ENCODE measurements around the gene CARMIL1.

The CARMIL1 gene

GRCh38 chr6:25418454-25419052 lies 139.4 kb downstream of the CARMIL1 start:
- TF ChIP-seq GATA2 (IDR thresholded peaks at IDR 0.05; ENCODE audit: low read depth, low read length) (no peak), GATA3 (IDR thresholded peaks at IDR 0.05; ENCODE audit: low read depth, low read length) (no peak)

DNA sequence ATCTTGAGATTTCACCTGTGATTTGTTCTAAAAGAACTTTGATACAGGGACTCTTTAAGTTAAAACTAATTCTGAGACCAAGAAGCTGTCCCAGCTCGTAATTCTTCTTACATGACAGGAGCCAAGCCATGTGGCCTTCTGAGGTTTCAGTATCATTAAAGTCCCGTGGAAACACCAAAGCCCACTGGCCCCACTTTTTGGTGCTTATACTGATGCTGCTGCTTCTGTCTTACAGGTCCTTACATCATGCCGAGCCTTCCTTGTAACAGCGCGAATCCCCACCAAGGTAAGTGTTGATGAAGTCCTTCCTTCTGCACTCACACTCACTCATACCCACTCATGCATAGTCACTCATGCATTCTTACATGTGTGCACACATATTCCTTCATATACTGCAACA lies 140.7 kb downstream of the CARMIL1 start:
- TF ChIP-seq GATA3 (IDR thresholded peaks at IDR 0.05; ENCODE audit: low read depth, low read length) (no peak), GATA2 (IDR thresholded peaks at IDR 0.05; ENCODE audit: low read depth, low read length) (no peak)

DNA sequence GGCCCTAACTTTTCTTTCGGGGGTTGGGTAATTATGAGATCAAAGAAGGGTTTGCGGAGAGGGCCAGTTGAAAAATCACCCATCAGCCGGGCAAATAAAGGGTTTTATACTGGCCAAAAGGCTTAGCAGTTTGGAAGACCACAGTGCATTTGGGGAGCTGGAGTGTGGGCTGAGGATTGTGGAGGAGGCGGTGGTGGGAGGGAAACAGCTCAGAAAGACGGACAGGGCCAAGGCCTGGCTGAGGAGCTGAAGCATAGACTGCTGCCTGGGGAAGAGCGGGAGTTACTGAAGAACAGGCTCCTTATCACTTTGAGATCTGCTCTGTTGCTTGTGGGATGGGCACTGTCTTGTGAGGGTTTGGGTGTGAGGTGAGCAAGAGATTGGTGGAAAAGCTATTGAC lies 144.2 kb downstream of the CARMIL1 start:
- TF ChIP-seq GATA3 (IDR thresholded peaks at IDR 0.05; ENCODE audit: low read depth, low read length), result no peak
- TF ChIP-seq GATA2 (IDR thresholded peaks at IDR 0.05; ENCODE audit: low read depth, low read length), result no peak

DNA sequence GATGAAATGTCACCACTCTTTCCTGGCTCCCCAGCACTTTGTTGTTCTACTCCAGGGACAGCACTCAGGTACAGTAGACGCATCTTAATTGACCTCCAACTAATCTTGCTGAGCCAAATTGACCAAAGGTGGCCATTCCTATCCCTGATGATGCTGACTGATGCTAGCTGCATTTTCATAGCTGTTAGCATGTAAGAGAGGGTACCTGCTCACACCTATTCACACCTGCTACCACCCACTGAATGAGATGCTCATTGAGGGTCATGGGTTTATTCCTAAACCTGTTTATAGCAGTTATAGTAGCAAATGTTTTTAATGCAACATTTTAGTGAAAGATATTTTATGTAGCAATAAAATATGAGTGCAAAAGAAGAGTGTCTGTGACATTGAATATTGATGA lies 145.1 kb downstream of the CARMIL1 start:
- TF ChIP-seq GATA3 (IDR thresholded peaks at IDR 0.05; ENCODE audit: low read depth, low read length) (no peak), GATA2 (IDR thresholded peaks at IDR 0.05; ENCODE audit: low read depth, low read length) (no peak)

DNA sequence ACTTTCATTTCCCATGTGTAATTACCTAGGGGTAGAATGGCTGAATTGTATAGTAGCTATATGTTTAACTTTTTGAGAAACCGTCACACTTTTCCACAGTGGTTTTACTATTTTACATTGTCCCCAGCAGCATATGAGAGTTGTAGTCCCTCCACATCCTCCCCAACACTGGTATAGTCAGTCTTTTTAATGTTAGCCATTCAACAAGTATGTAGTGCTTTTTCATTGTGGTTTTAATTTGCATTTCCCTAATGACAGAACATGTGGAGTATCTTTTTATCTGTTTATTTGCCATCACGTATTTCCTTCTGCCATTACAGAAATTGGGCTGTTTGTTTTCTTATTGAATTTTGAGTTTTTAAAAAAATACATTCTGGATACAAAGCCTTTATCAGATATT lies 148.4 kb downstream of the CARMIL1 start:
- TF ChIP-seq GATA3 (IDR thresholded peaks at IDR 0.05; ENCODE audit: low read depth, low read length) (no peak), GATA2 (IDR thresholded peaks at IDR 0.05; ENCODE audit: low read depth, low read length) (no peak)

DNA sequence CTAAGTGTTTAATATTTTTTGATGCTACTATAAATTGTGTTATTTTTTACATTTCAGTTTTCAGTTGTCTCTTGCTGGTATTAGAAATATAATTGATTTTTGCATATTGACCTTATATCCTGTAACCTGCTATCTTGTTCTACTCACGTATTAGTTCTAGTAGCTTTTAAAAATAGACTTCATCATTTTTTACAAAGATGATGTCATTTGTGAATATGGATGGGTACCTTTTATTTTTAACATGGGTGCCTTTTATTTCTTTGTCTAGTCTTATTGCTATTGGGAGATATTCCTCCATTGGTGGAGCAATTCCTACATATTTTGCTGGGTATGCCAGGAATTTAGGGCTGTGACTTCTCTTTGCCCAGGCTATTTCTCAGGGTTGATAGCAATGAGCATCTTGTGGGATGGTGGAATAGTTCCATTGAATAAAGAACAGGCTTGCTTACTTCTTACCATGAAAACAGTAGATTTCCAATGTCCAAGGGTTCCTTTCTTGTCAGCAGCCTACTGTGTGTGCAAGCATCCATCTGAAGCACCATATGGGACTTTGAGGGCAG lies 149.7 kb downstream of the CARMIL1 start:
- TF ChIP-seq GATA2 (IDR thresholded peaks at IDR 0.05; ENCODE audit: low read depth, low read length) (no peak), GATA3 (IDR thresholded peaks at IDR 0.05; ENCODE audit: low read depth, low read length) (no peak)

DNA sequence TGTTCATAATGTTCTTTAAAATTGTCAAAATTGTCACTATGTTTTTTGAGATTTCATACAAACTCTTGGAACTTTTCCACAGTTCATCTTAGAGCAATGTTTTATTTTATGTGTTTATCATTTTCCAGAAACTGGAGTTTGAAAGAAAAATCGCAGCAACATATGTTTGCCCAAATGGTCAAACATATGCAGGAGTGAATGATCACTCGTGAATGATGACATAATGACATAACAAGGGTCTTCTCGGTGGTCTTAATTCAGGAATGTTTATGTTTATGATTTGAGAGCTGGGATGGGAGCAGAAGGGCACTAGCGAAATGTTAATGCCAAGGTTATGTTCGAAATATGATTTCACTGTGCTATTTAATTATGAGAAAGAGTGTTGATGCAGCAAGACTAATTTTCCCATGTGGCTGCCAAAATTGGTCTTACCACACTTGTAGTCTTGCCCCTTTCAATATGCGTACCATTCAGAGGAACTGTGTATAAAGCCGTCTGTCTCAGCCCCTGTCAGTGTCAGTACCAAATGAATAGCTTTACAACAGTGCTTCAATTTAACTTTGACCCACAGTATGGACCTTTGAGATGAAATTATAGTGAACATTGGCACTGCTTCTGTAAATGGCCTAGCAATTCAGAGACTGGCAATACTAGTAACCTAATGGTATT lies 152.3 kb downstream of the CARMIL1 start:
- TF ChIP-seq GATA3 (IDR thresholded peaks at IDR 0.05; ENCODE audit: low read depth, low read length) (no peak), GATA2 (IDR thresholded peaks at IDR 0.05; ENCODE audit: low read depth, low read length) (no peak)

DNA sequence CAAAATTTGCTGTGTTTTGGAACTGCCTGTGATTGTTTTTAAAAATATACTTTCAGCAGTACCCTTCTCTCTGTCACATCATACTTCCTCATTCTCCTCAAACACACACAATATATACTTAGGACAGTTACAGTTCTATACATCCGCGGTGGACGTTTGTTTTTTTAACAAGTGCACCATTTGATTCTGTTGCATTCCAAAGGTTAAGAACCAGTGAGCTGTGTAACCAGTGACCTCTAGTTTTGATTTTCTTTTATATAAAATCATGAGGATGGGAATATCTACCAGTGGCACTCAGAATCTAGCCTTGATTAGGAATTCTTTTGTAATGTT lies 152.8 kb downstream of the CARMIL1 start:
- TF ChIP-seq GATA3 (IDR thresholded peaks at IDR 0.05; ENCODE audit: low read depth, low read length) (no peak), GATA2 (IDR thresholded peaks at IDR 0.05; ENCODE audit: low read depth, low read length) (no peak)

DNA sequence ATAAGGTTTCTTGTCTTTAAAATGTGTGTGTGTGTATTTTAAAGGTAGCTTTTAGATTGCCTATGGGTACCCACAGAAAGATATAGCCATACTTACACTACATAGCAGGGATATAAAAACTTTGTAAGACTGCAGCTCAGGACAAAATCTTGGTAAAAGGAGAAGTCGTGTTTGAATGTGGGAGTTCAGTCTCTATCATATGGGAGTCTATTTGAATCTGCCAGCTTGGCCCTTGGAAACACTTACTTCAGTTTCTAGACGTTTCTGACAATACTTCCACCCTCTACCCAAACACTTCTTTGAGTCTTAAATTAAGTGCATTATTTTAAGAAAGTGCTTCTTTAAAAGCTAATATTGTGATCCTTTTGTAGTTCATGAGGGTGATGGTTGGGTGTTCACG lies 155.7 kb downstream of the CARMIL1 start:
- TF ChIP-seq GATA3 (IDR thresholded peaks at IDR 0.05; ENCODE audit: low read depth, low read length) (no peak), GATA2 (IDR thresholded peaks at IDR 0.05; ENCODE audit: low read depth, low read length) (no peak)

DNA sequence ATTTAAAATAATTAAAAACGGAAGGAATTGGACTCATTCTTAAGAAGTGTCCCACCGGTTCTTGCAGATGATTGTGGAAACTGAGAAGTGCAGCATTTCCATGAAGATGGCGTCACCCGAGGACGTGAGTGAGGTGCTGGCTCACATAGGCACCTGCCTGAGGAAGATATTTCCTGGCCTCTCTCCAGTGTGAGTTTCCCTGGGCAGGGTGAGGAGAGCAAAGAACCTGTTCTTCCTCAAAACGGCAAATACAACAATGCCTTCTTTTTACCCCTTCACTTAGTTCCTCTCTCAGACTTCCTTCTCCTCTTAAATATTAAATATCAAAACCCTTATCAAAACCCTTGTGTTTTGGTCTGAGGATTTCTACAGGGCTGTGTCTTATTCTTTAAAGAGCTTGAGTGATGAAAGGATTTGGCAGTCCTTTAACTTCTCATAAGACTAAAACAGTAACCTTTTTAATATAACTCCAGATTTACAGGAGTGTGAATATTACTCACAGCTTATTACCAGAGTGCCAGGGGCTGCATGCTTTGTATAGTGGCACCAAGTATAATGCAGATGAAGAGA lies 156.3 kb downstream of the CARMIL1 start:
- TF ChIP-seq GATA3 (IDR thresholded peaks at IDR 0.05; ENCODE audit: low read depth, low read length) (no peak), GATA2 (IDR thresholded peaks at IDR 0.05; ENCODE audit: low read depth, low read length) (no peak)

DNA sequence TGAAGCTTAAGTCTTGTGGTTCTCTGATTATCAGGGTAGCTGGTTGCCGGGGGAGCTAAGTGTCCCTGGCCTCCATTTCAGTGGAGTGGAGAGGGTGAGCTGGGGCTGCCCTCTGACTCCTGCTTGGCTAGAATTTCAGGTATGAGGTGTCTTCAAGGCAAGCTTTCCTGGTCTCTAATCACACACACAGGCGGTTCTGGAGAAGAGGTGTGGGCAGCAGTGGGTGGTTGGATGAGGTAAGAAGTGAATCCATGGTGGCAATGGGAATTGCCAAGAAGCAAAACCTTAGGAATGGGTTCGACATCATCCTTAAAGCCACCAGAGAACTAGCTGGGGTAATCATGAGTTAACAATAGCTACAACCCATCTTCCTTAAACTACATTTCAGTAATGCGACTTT lies 157.6 kb downstream of the CARMIL1 start:
- TF ChIP-seq GATA3 (IDR thresholded peaks at IDR 0.05; ENCODE audit: low read depth, low read length) (no peak), GATA2 (IDR thresholded peaks at IDR 0.05; ENCODE audit: low read depth, low read length) (no peak)

- TF ChIP-seq GATA2 (IDR thresholded peaks at IDR 0.05; ENCODE audit: low read depth, low read length) (no peak), GATA3 (IDR thresholded peaks at IDR 0.05; ENCODE audit: low read depth, low read length) (no peak)
Observed at GRCh38 chr6:25439368-25439767, 160.2 kb downstream of the CARMIL1 start.

DNA sequence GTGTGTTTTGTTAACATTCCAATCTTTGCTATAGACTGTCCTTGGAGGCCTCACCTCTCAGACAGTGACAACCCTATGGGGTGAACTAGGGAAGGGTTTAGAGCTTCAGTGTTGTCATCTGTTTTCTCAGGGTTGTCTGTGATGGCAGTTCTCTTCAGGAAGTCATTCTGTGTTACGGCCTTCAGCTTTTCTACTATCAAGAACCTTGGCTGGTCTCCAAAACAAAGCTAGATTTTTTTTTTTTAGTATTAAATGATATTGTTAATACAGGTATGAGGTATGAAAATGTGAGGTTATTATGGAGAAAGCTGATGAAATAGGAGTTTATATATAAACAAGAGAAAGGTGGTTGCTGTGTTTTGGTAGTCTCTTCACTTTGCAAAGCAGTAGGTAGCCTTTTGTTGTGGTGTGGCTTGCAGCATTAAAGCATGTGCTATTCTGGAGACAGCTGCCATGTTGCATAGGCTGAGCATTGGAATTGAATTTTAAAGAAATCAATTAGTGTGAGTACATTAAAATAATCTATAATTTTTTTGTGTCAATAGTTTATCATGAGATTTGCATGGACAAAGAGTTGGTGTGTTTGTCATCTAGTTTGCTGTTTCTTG lies 162.6 kb downstream of the CARMIL1 start:
- no peak for TF ChIP-seq GATA2 (IDR thresholded peaks at IDR 0.05; ENCODE audit: low read depth, low read length)
- TF ChIP-seq GATA3 (IDR thresholded peaks at IDR 0.05; ENCODE audit: low read depth, low read length), result no peak

- TF ChIP-seq GATA3 (IDR thresholded peaks at IDR 0.05; ENCODE audit: low read depth, low read length), result no peak
- TF ChIP-seq GATA2 (IDR thresholded peaks at IDR 0.05; ENCODE audit: low read depth, low read length), result no peak
Observed at GRCh38 chr6:25442898-25443297, 163.7 kb downstream of the CARMIL1 start.

Measured in SH-SY5Y (cell line).